IMR-90 (cell line): ENCODE results near the gene CADM1. TPM values are rescaled to one million over a fixed set of nuclear protein-coding genes. Genes with fewer than 3 reads are reported as not detected.

ENCODE experiments used
- ATAC-seq: fragments of 200-7000 bp; cut with Tn5 transposase; 2 replicates; pipeline ENCODE4 v1.9.1; 2020; ENCODE audit warnings: low read depth, mild to moderate bottlenecking, moderate library complexity
- BruUV-seq: library from RNA; stranded (reverse); fragments of 400-500 nt; replicated peaks from 2 replicates; lab custom pipeline; 2021; lab: Mats Ljungman, UMichigan
- CTCF ChIA-PET: fragments of 300-600 bp; formaldehyde crosslinking; extraction: SDS; loops from one replicate; lab custom pipeline; 2021; ENCODE audit warnings: antibody characterized with exemption; lab: Yijun Ruan, JAX
- POLR2A ChIA-PET: fragments of 300-600 bp; sonication (Branson Sonifier 250); formaldehyde crosslinking; loops from one replicate; lab custom pipeline; 2022; ENCODE audit warnings: antibody characterized with exemption; ENCODE audit not compliant: unreplicated experiment; lab: Charles Lee
- DNase-seq: peaks from one replicate; pipeline ENCODE4 v3.0.0; 2013
- H2AFZ ChIP-seq: replicated peaks from 2 replicates; pipeline ENCODE3; 2013; ENCODE audit warnings: low read length, mild to moderate bottlenecking; ENCODE audit not compliant: poor library complexity
- H2AK5ac ChIP-seq: 2 replicates; pipeline ENCODE4 v1.6.1; 2013; ENCODE audit warnings: low read depth, low read length, inconsistent platforms
- H2AK9ac ChIP-seq: replicated peaks from 2 replicates; pipeline ENCODE3; 2013; ENCODE audit warnings: mild to moderate bottlenecking, low read depth, low read length, moderate library complexity; ENCODE audit not compliant: poor library complexity
- H2BK120ac ChIP-seq: 2 replicates; pipeline ENCODE4 v1.6.1; 2013; ENCODE audit warnings: low read depth, low read length, inconsistent platforms
- H2BK15ac ChIP-seq: 3 replicates; pipeline ENCODE4 v1.6.1; 2013; ENCODE audit warnings: low read depth, low read length, inconsistent platforms
- H2BK20ac ChIP-seq: 2 replicates; pipeline ENCODE4 v1.6.1; 2013; ENCODE audit warnings: low read depth, mild to moderate bottlenecking, inconsistent platforms, low read length, moderate library complexity
- H2BK5ac ChIP-seq: 2 replicates; pipeline ENCODE4 v1.6.1; 2013; ENCODE audit warnings: mild to moderate bottlenecking, low read depth, low read length, inconsistent platforms; ENCODE audit not compliant: poor library complexity, severe bottlenecking
- H3K14ac ChIP-seq: replicated peaks from 2 replicates; pipeline ENCODE4 v1.6.1; 2013; ENCODE audit warnings: low read depth, low read length, inconsistent platforms
- H3K18ac ChIP-seq: 2 replicates; pipeline ENCODE4 v1.6.1; 2013; ENCODE audit warnings: low read depth, low read length, control low read depth
- H3K23ac ChIP-seq: 2 replicates; pipeline ENCODE4 v1.6.1; 2013; ENCODE audit warnings: low read depth, low read length, inconsistent platforms
- H3K27ac ChIP-seq: 2 replicates; pipeline ENCODE4 v1.5.1; 2013; ENCODE audit warnings: mild to moderate bottlenecking, control low read depth, low read length; ENCODE audit not compliant: insufficient read depth
- H3K27me3 ChIP-seq: 2 replicates; pipeline ENCODE4 v1.6.1; 2013; ENCODE audit warnings: low read length; ENCODE audit not compliant: control insufficient read depth, insufficient read depth
- H3K36me3 ChIP-seq: 2 replicates; pipeline ENCODE4 v1.6.1; 2013; ENCODE audit warnings: low read length, mixed read lengths; ENCODE audit not compliant: control insufficient read depth, insufficient read depth
- H3K4ac ChIP-seq: 2 replicates; pipeline ENCODE4 v1.6.1; 2013; ENCODE audit warnings: low read depth, low read length, inconsistent platforms
- H3K4me1 ChIP-seq: 2 replicates; pipeline ENCODE4 v1.6.1; 2013; ENCODE audit warnings: low read length, mixed read lengths; ENCODE audit not compliant: control insufficient read depth, insufficient read depth
- H3K4me2 ChIP-seq: 2 replicates; pipeline ENCODE4 v1.6.1; 2013; ENCODE audit warnings: low read depth, mild to moderate bottlenecking, control low read depth, low read length, moderate library complexity
- H3K4me3 ChIP-seq: 2 replicates; pipeline ENCODE4 v1.5.1; 2013; ENCODE audit warnings: low read depth, mild to moderate bottlenecking, control low read depth, low read length, moderate library complexity; ENCODE audit not compliant: insufficient read depth
- H3K56ac ChIP-seq: 2 replicates; pipeline ENCODE4 v1.6.1; 2013; ENCODE audit warnings: low read length, inconsistent platforms; ENCODE audit not compliant: insufficient read depth; ENCODE audit errors: extremely low read depth
- H3K79me1 ChIP-seq, 2 experiments: 2 replicates each; pipeline ENCODE4 v1.6.1; 2013; ENCODE audit warnings: low read length in 2 of 2, inconsistent platforms in 1 of 2, low read depth in 1 of 2
- H3K9ac ChIP-seq: 2 replicates; pipeline ENCODE4 v1.6.1; 2013; ENCODE audit warnings: low read depth, low read length, control low read depth
- H3K9me1 ChIP-seq: 2 replicates; pipeline ENCODE4 v1.6.1; 2013; ENCODE audit warnings: low read length, inconsistent platforms; ENCODE audit not compliant: insufficient read depth
- H3K9me3 ChIP-seq: 2 replicates; pipeline ENCODE4 v1.6.1; 2013; ENCODE audit warnings: low read length; ENCODE audit not compliant: control insufficient read depth, insufficient read depth
- H4K20me1 ChIP-seq: 2 replicates; pipeline ENCODE4 v1.6.1; 2013; ENCODE audit warnings: low read length, inconsistent platforms; ENCODE audit not compliant: insufficient read depth
- H4K5ac ChIP-seq: 2 replicates; pipeline ENCODE4 v1.6.1; 2013; ENCODE audit warnings: mild to moderate bottlenecking, low read depth, low read length, control low read depth
- H4K8ac ChIP-seq, 2 experiments: 2 replicates each; pipeline ENCODE4 v1.6.1; 2013; ENCODE audit warnings: low read depth in 2 of 2, low read length in 2 of 2, control low read depth in 1 of 2, inconsistent platforms in 1 of 2
- H4K91ac ChIP-seq: 2 replicates; pipeline ENCODE4 v1.6.1; 2013; ENCODE audit warnings: low read depth, low read length, inconsistent platforms; ENCODE audit not compliant: insufficient read depth
- BHLHE40 ChIP-seq: fragments of 150-350 bp; IDR thresholded peaks from 2 replicates; pipeline ENCODE4 v1.6.1; 2016; ENCODE audit warnings: mild to moderate bottlenecking, low read depth, low read length
- CEBPB ChIP-seq: IDR thresholded peaks from 2 replicates; pipeline ENCODE4 v1.6.1; 2012; ENCODE audit warnings: low read depth, low read length, improper control_type of control experiment
- CHD1 ChIP-seq: IDR thresholded peaks from 2 replicates; pipeline ENCODE4 v1.6.1; 2012; ENCODE audit warnings: low read depth, low read length, improper control_type of control experiment
- MAZ ChIP-seq: IDR thresholded peaks from 2 replicates; pipeline ENCODE4 v1.6.1; 2012; ENCODE audit warnings: low read depth, mild to moderate bottlenecking, low read length, improper control_type of control experiment, moderate library complexity, borderline replicate concordance
- MXI1 ChIP-seq: IDR thresholded peaks from 2 replicates; pipeline ENCODE4 v1.6.1; 2012; ENCODE audit warnings: low read depth, mild to moderate bottlenecking, low read length, moderate library complexity, borderline replicate concordance
- NFE2L2 ChIP-seq: fragments of 150-350 bp; IDR thresholded peaks from 2 replicates; pipeline ENCODE4 v1.6.1; 2016; ENCODE audit warnings: low read depth, mild to moderate bottlenecking, low read length
- POLR2A ChIP-seq: IDR thresholded peaks from 2 replicates; pipeline ENCODE4 v1.6.1; 2012; ENCODE audit warnings: mild to moderate bottlenecking, low read depth, low read length
- RAD21 ChIP-seq: IDR thresholded peaks from 2 replicates; pipeline ENCODE4 v1.6.1; 2012; ENCODE audit warnings: low read length, improper control_type of control experiment
- RCOR1 ChIP-seq: IDR thresholded peaks from 2 replicates; pipeline ENCODE4 v1.6.1; 2012; ENCODE audit warnings: mild to moderate bottlenecking, low read length, improper control_type of control experiment; ENCODE audit not compliant: insufficient replicate concordance
- WGBS, 2 experiments: methylation state at CpG; one replicate each; pipeline versions ENCODE4 v1.1.5 to v1.1.7; 2013; ENCODE audit warnings: missing lambda C conversion rate in 2 of 2; ENCODE audit not compliant: insufficient read length in 1 of 2; ENCODE audit errors: extremely low coverage in 2 of 2; 5-methylcytosine and 5-hydroxymethylcytosine counted together
- dilution Hi-C: fragments of 300-500 bp; cut with HindIII; formaldehyde crosslinking; loops from one replicate; pipeline ENCODE4 v1.14.3; 2018; ENCODE audit warnings: low sequenced_read_pairs; ENCODE audit not compliant: unreplicated experiment
- in situ Hi-C: fragments of 300-500 bp; cut with MboI; formaldehyde crosslinking; loops from 3 replicates; pipeline ENCODE4 v1.14.3; 2019; ENCODE audit warnings: low sequenced_read_pairs, inconsistent platforms, mixed read lengths
- intact Hi-C: fragments of 100-400 bp; cut with micrococcal nuclease; formaldehyde crosslinking; loops from 2 replicates; pipeline ENCODE4 v1.10.0; 2022
- polyA plus RNA-seq, 3 experiments: library from polyadenylated mRNA; depleted of rRNA; stranded (reverse); fragments of >200 nt; gene quantifications; 2 replicates each; pipeline ENCODE4 v1.2.3, GENCODE V29; 2012; ENCODE audit warnings: low replicate concordance in 1 of 3
- total RNA-seq: library from RNA; depleted of rRNA; stranded (reverse); fragments of >200 nt; gene quantifications from 2 replicates; pipeline ENCODE4 v1.2.3, GENCODE V29; 2012
- TF ChIP-seq, protein P1 (sequence below): fragments of 150-350 bp; IDR thresholded peaks from 2 replicates; pipeline ENCODE4 v1.6.1; 2017; ENCODE audit warnings: mild to moderate bottlenecking, antibody characterized with exemption, low read length, low read depth
- TF ChIP-seq, protein P2 (sequence below): conservative IDR thresholded peaks from 2 replicates; pipeline ENCODE4 v1.5.1; 2012; ENCODE audit warnings: mild to moderate bottlenecking, low read depth, low read length, improper control_type of control experiment

CADM1 gene
- total and polyA plus RNA-seq, 2 of the 4 experiments (the other 2 are of a cell fraction) = 28.8 to 77.1 TPM

DNA sequence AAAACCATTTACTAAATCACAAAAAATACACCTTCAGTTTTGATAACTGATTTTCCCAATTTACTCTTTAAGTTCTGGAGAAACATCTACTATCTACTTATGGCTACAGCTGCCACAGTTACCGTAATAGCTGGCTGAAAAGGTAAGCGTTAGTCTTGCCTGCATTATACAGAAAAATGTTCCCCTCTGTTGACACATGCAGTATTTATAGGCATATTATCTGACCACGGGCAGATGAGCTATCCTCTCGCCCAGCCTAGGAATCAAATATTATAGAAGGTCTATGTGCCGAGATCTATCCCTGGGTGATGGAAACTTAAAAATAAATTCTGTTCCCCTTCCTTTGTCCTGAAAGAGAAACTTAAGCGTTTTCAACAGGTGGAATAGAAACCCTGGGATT is 283.8 kb downstream of the CADM1 start:
- H3K56ac ChIP-seq = no peak overlapping the region
- no TSS peak for BruUV-seq
- H2BK120ac ChIP-seq = no peak overlapping the region
- H3K4ac ChIP-seq = no peak overlapping the region
- H3K14ac ChIP-seq = no peak overlapping the region
- H4K20me1 ChIP-seq = no peaks in the 10 kb centered on the region
- no peak overlapping the region for H3K23ac ChIP-seq
- H2AFZ ChIP-seq = no peak overlapping the region
- dilution Hi-C loops = no loop called here
- H3K4me1 ChIP-seq = peaks cover 2% of the 10 kb centered on the region; the same call in 1 of the 2 replicates
- DNase-seq (no peak), ATAC-seq (no peak)
- ChIA-PET CTCF (no interaction called here), POLR2A (no interaction called here)
- in situ Hi-C loops = no loop called here
- no peak overlapping the region for H2BK15ac ChIP-seq
- no peak overlapping the region for H3K27ac ChIP-seq
- H3K27me3 ChIP-seq = no peaks in the 10 kb centered on the region
- no CpG with 5 or more reads among the region's 6 CpGs for WGBS, 2 experiments
- no peak overlapping the region for H2BK5ac ChIP-seq
- H3K9me1 ChIP-seq = no peaks in the 10 kb centered on the region
- H4K91ac ChIP-seq = no peak overlapping the region
- no peak overlapping the region for H3K18ac ChIP-seq
- TF ChIP-seq RCOR1 (no peak), NFE2L2 (no peak), CHD1 (no peak), MXI1 (no peak), RAD21 (no peak), POLR2A (no peak), CEBPB (no peak), MAZ (no peak), BHLHE40 (no peak)
- TF ChIP-seq, protein P1, sequence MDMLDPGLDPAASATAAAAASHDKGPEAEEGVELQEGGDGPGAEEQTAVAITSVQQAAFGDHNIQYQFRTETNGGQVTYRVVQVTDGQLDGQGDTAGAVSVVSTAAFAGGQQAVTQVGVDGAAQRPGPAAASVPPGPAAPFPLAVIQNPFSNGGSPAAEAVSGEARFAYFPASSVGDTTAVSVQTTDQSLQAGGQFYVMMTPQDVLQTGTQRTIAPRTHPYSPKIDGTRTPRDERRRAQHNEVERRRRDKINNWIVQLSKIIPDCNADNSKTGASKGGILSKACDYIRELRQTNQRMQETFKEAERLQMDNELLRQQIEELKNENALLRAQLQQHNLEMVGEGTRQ = no peak
- TF ChIP-seq, protein P2, sequence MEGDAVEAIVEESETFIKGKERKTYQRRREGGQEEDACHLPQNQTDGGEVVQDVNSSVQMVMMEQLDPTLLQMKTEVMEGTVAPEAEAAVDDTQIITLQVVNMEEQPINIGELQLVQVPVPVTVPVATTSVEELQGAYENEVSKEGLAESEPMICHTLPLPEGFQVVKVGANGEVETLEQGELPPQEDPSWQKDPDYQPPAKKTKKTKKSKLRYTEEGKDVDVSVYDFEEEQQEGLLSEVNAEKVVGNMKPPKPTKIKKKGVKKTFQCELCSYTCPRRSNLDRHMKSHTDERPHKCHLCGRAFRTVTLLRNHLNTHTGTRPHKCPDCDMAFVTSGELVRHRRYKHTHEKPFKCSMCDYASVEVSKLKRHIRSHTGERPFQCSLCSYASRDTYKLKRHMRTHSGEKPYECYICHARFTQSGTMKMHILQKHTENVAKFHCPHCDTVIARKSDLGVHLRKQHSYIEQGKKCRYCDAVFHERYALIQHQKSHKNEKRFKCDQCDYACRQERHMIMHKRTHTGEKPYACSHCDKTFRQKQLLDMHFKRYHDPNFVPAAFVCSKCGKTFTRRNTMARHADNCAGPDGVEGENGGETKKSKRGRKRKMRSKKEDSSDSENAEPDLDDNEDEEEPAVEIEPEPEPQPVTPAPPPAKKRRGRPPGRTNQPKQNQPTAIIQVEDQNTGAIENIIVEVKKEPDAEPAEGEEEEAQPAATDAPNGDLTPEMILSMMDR = no peak
- no peak overlapping the region for H3K4me3 ChIP-seq
- intact Hi-C loops = no loop called here
- no peak overlapping the region for H2AK5ac ChIP-seq
- H3K36me3 ChIP-seq = peaks cover 2% of the 10 kb centered on the region; the same call in 1 of the 2 replicates
- H2AK9ac ChIP-seq = no peak overlapping the region
- no peaks in the 10 kb centered on the region for H3K79me1 ChIP-seq
- no peak overlapping the region for H4K5ac ChIP-seq
- no peak overlapping the region for H2BK20ac ChIP-seq
- H3K4me2 ChIP-seq = no peak overlapping the region
- H4K8ac ChIP-seq = no peak overlapping the region
- no peaks in the 10 kb centered on the region for H3K9me3 ChIP-seq
- no peak overlapping the region for H3K9ac ChIP-seq
